Measurements from ENCODE around the gene CLCA1.

DNA sequence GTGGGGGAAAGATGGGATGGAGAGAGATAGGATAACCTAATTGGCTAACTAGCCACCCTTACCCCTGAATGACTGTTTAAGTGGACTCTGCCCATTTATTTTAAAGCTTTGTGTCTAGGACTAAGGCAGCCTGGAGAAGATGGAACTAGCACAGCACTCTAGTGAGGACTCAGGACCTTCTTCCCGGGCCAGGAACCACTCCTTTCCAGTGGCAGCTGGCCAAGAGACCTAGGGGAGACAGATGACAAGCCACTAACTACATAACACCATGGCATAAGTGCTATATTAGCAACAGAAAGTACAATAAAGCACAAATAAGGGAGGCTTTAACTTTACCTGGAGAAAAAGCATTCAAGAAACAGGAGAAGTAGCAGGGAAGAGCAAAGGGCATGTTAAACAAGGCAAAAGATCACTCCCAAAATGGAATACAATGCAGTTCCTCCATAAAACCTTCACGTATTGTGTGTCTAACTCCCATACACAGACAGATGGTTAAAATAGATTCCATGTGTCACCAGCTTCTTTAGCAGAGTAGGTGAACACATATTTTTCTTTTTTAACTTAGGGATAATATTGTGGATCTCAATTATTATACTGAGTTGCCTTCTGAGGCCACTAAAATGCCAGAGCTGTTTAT lies 20.6 kb downstream of the CLCA1 start:
- TF ChIP-seq, protein P1, sequence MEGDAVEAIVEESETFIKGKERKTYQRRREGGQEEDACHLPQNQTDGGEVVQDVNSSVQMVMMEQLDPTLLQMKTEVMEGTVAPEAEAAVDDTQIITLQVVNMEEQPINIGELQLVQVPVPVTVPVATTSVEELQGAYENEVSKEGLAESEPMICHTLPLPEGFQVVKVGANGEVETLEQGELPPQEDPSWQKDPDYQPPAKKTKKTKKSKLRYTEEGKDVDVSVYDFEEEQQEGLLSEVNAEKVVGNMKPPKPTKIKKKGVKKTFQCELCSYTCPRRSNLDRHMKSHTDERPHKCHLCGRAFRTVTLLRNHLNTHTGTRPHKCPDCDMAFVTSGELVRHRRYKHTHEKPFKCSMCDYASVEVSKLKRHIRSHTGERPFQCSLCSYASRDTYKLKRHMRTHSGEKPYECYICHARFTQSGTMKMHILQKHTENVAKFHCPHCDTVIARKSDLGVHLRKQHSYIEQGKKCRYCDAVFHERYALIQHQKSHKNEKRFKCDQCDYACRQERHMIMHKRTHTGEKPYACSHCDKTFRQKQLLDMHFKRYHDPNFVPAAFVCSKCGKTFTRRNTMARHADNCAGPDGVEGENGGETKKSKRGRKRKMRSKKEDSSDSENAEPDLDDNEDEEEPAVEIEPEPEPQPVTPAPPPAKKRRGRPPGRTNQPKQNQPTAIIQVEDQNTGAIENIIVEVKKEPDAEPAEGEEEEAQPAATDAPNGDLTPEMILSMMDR (IDR thresholded peaks at IDR 0.05 in 2 of 3, conservative IDR thresholded peaks at IDR 0.05 in 1 of 3; ENCODE audit: borderline replicate concordance in 1 of 3, insufficient read depth in 1 of 3, low read depth in 2 of 3, low read length in 2 of 3), result no peak
- TF ChIP-seq FOSL1 (IDR thresholded peaks at IDR 0.05; ENCODE audit: low read depth) (no peak), SP1 (IDR thresholded peaks at IDR 0.05; ENCODE audit: low read depth) (no peak), RAD21 (IDR thresholded peaks at IDR 0.05; ENCODE audit: low read depth) (no peak), EZH2phosphoT487 (IDR thresholded peaks at IDR 0.05; ENCODE audit: borderline replicate concordance) (no peak), POLR2A (IDR thresholded peaks at IDR 0.05; ENCODE audit: borderline replicate concordance, extremely low read depth, insufficient read depth, insufficient read length) (no peak), POLR2AphosphoS5 (IDR thresholded peaks at IDR 0.05; ENCODE audit: low read depth, low read length) (no peak), EZH2 (IDR thresholded peaks at IDR 0.05) (no peak), TCF7L2 (IDR thresholded peaks at IDR 0.05; ENCODE audit: borderline replicate concordance, extremely low read depth, insufficient read depth, insufficient read length) (no peak)
- TF ChIP-seq, protein P2, sequence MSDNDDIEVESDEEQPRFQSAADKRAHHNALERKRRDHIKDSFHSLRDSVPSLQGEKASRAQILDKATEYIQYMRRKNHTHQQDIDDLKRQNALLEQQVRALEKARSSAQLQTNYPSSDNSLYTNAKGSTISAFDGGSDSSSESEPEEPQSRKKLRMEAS (IDR thresholded peaks at IDR 0.05), result no peak
- TF ChIP-seq, protein P3, sequence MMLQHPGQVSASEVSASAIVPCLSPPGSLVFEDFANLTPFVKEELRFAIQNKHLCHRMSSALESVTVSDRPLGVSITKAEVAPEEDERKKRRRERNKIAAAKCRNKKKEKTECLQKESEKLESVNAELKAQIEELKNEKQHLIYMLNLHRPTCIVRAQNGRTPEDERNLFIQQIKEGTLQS (IDR thresholded peaks at IDR 0.05), result no peak
- TF ChIP-seq, protein P4, sequence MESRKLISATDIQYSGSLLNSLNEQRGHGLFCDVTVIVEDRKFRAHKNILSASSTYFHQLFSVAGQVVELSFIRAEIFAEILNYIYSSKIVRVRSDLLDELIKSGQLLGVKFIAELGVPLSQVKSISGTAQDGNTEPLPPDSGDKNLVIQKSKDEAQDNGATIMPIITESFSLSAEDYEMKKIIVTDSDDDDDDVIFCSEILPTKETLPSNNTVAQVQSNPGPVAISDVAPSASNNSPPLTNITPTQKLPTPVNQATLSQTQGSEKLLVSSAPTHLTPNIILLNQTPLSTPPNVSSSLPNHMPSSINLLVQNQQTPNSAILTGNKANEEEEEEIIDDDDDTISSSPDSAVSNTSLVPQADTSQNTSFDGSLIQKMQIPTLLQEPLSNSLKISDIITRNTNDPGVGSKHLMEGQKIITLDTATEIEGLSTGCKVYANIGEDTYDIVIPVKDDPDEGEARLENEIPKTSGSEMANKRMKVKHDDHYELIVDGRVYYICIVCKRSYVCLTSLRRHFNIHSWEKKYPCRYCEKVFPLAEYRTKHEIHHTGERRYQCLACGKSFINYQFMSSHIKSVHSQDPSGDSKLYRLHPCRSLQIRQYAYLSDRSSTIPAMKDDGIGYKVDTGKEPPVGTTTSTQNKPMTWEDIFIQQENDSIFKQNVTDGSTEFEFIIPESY (IDR thresholded peaks at IDR 0.05; ENCODE audit: extremely low read depth, insufficient replicate concordance, low read length), result no peak
